B cell (primary cell): ENCODE measurements around the gene TOPAZ1. TPM values are rescaled to one million over a fixed set of nuclear protein-coding genes. Genes with fewer than 3 reads are reported as not detected.

Source experiments
- ATAC-seq: fragments of 200-7000 bp; cut with Tn5 transposase; one replicate; pipeline ENCODE4 v1.10.0; 2021; ENCODE audit warnings: low read depth, mild to moderate bottlenecking, moderate number of reproducible peaks, moderate library complexity
- CTCF ChIA-PET: fragments of 350-600 bp; sonication (Branson Sonifier 250); formaldehyde crosslinking; loops from one replicate; lab custom pipeline; 2021; ENCODE audit warnings: antibody characterized with exemption, inconsistent platforms; lab: Charles Lee
- POLR2A ChIA-PET: fragments of 350-600 bp; sonication (Branson Sonifier 250); formaldehyde crosslinking; loops from one replicate; lab custom pipeline; 2021; ENCODE audit warnings: antibody characterized with exemption; lab: Charles Lee
- DNase-seq: peaks from one replicate; pipeline ENCODE4 v3.0.0; 2013
- H2AFZ ChIP-seq: 2 replicates; pipeline ENCODE4 v1.6.1; 2012; ENCODE audit warnings: mild to moderate bottlenecking, low read depth, low read length; ENCODE audit not compliant: insufficient read depth, poor library complexity, severe bottlenecking
- H3K27ac ChIP-seq, 2 donors: 1 replicate in 1 of 2; 2 replicates in 1 of 2; pipeline ENCODE4 v1.5.1; 2012 to 2013; ENCODE audit warnings: low read length in 2 of 2, mild to moderate bottlenecking in 2 of 2, moderate library complexity in 1 of 2
- H3K27me3 ChIP-seq, 4 experiments: fragments of 200-600 bp in 1 of 4; sonication (generic) in 1 of 4; replicated peaks in 1 of 4; 1 replicate in 2 of 4; 2 replicates in 2 of 4; pipeline versions ENCODE4 v1.6.1 to v1.7.0; 2013 to 2016; ENCODE audit warnings: low read length in 3 of 4, mild to moderate bottlenecking in 2 of 4, mixed read lengths in 1 of 4, moderate library complexity in 1 of 4; ENCODE audit not compliant: insufficient read depth in 4 of 4, control insufficient read depth in 3 of 4; ENCODE audit errors: control extremely low read depth in 1 of 4
- H3K36me3 ChIP-seq, 2 experiments: replicated peaks in 1 of 2; 1 replicate in 1 of 2; 2 replicates in 1 of 2; pipeline versions ENCODE4 v1.6.1 to v1.7.1; 2013; ENCODE audit warnings: low read length in 1 of 2; ENCODE audit not compliant: insufficient read depth in 2 of 2, control insufficient read depth in 1 of 2; ENCODE audit errors: control extremely low read depth in 1 of 2, extremely low read depth in 1 of 2
- H3K4me1 ChIP-seq, 2 donors: fragments of 200-600 bp in 1 of 2; sonication (generic) in 1 of 2; 1 replicate in 1 of 2; 2 replicates in 1 of 2; pipeline versions ENCODE4 v1.5.1 to v1.6.1; 2013 to 2017; ENCODE audit warnings: low read length in 2 of 2; ENCODE audit not compliant: control insufficient read depth in 2 of 2, insufficient read depth in 2 of 2
- H3K4me2 ChIP-seq: replicated peaks from 2 replicates; pipeline ENCODE3; 2012; ENCODE audit warnings: mild to moderate bottlenecking, low read depth, low read length; ENCODE audit not compliant: poor library complexity, severe bottlenecking
- H3K4me3 ChIP-seq, 5 experiments: fragments of 200-600 bp in 1 of 5; sonication (generic) in 1 of 5; 1 replicate in 3 of 5; 2 replicates in 2 of 5; pipeline versions ENCODE4 v1.5.1 to v1.7.0; 2011 to 2016; ENCODE audit warnings: low read length in 4 of 5, mild to moderate bottlenecking in 4 of 5, low read depth in 2 of 5, control low read depth in 1 of 5, moderate library complexity in 1 of 5; ENCODE audit not compliant: insufficient read depth in 1 of 5; ENCODE audit errors: control extremely low read depth in 1 of 5, extremely low read depth in 1 of 5
- H3K79me2 ChIP-seq: fragments of 200-600 bp; sonication (generic); one replicate; pipeline ENCODE4 v1.6.0; 2016; ENCODE audit warnings: low read length; ENCODE audit not compliant: control insufficient read depth, insufficient read depth
- H3K9ac ChIP-seq: fragments of 200-600 bp; sonication (generic); 2 replicates; pipeline ENCODE4 v1.6.1; 2017; ENCODE audit warnings: mild to moderate bottlenecking, low read length, moderate library complexity
- H3K9me3 ChIP-seq, 3 donors: one replicate each; pipeline versions ENCODE4 v1.6.1 to v1.7.1; 2013; ENCODE audit warnings: low read length in 2 of 3; ENCODE audit not compliant: control insufficient read depth in 2 of 3, insufficient read depth in 1 of 3; ENCODE audit errors: control extremely low read depth in 1 of 3
- H4K20me1 ChIP-seq: 2 replicates; pipeline ENCODE4 v1.6.0; 2012; ENCODE audit warnings: mild to moderate bottlenecking, low read length; ENCODE audit not compliant: insufficient read depth, control insufficient read depth, poor library complexity, severe bottlenecking
- H3K27ac Mint-ChIP-seq: one replicate; pipeline ENCODE4 v1.8.0; 2021; ENCODE audit warnings: mixed read lengths
- H3K27me3 Mint-ChIP-seq: one replicate; pipeline ENCODE4 v1.8.0; 2021; ENCODE audit warnings: mixed read lengths
- H3K4me1 Mint-ChIP-seq: one replicate; pipeline ENCODE4 v1.8.0; 2021; ENCODE audit warnings: mixed read lengths
- H3K4me3 Mint-ChIP-seq: one replicate; pipeline ENCODE4 v1.8.0; 2021; ENCODE audit warnings: mixed read lengths
- H3K9me3 Mint-ChIP-seq: one replicate; pipeline ENCODE4 v1.8.0; 2022; ENCODE audit warnings: mixed read lengths; ENCODE audit not compliant: insufficient read depth
- EZH2 ChIP-seq: IDR thresholded peaks from 2 replicates; pipeline ENCODE4 v1.6.1; 2012; ENCODE audit warnings: borderline replicate concordance, low read depth, mild to moderate bottlenecking, moderate library complexity, low read length; ENCODE audit not compliant: insufficient read depth, poor library complexity, severe bottlenecking
- WGBS: methylation state at CpG from one replicate; pipeline ENCODE4 v1.1.5; 2013; ENCODE audit warnings: missing lambda C conversion rate; ENCODE audit not compliant: insufficient coverage; 5-methylcytosine and 5-hydroxymethylcytosine counted together
- intact Hi-C: fragments of 100-400 bp; cut with micrococcal nuclease; formaldehyde crosslinking; loops from one replicate; pipeline ENCODE4 v1.10.0; 2022
- polyA plus RNA-seq: library from polyadenylated mRNA; depleted of rRNA; stranded (reverse); fragments of >200 nt; gene quantifications from 2 replicates; pipeline ENCODE4 v1.2.3, GENCODE V29; 2012
- total RNA-seq, 2 donors: library from RNA; stranded (reverse); fragments of 120-200 nt in 1 of 2; gene quantifications; 1 replicate in 1 of 2; 2 replicates in 1 of 2; pipeline versions ENCODE4 v1.2.3 to v1.2.4, GENCODE V29; 2013 to 2022
- TF ChIP-seq, protein P1 (sequence below): fragments of 200-600 bp; IDR thresholded peaks from one replicate; pipeline ENCODE4 v1.8.0; 2022; ENCODE audit warnings: antibody characterized with exemption, mild to moderate bottlenecking

Gene TOPAZ1
- total and polyA plus RNA-seq, 2 donors (not counting 1 experiment from before 2014, with no cell fraction given), result not detected

DNA sequence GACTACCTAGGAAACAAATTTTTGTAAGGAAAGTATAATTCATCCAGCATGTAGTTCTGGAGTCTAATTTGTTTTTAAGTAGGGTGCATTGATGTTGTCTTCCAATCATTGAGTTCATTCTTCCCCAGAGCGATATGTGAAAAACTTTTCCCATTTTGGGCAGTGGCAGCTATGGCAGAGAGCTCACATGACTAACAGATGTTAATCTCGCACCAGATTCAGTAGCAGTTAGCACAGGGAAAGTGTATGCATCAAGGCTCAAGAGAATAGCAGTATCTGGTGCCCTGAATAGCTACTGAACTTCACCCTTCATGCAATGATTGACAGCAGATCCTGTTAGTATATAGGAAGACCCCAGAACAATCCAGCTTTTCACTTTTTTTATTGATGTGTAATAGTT is 50.6 kb downstream of the TOPAZ1 start:
- CTCF ChIA-PET, result no interaction called here
- H3K4me3 Mint-ChIP-seq, result no peak overlapping the region
- H3K27me3 Mint-ChIP-seq, result peaks cover 42% of the 10 kb centered on the region
- WGBS, result 100% methylated on average over 2 of the region's 2 CpGs
- Histone ChIP-seq H3K4me1 (no peaks in the 10 kb centered on the region), H3K9ac (no peak overlapping the region), H3K9me3 (no peaks in the 10 kb centered on the region), H3K79me2 (no peaks in the 10 kb centered on the region), H3K36me3 (no peaks in the 10 kb centered on the region), H4K20me1 (no peaks in the 10 kb centered on the region), H2AFZ (no peak overlapping the region), H3K27ac (no peak overlapping the region), H3K4me3 (no peak overlapping the region), H3K27me3 (peaks cover 0 to 7% (median 0%) of the 10 kb centered on the region in 4 experiments), H3K4me2 (no peak overlapping the region)
- no peaks in the 10 kb centered on the region for H3K4me1 Mint-ChIP-seq
- intact Hi-C loops, result no loop called here
- no peak for TF ChIP-seq EZH2
- TF ChIP-seq, protein P1, sequence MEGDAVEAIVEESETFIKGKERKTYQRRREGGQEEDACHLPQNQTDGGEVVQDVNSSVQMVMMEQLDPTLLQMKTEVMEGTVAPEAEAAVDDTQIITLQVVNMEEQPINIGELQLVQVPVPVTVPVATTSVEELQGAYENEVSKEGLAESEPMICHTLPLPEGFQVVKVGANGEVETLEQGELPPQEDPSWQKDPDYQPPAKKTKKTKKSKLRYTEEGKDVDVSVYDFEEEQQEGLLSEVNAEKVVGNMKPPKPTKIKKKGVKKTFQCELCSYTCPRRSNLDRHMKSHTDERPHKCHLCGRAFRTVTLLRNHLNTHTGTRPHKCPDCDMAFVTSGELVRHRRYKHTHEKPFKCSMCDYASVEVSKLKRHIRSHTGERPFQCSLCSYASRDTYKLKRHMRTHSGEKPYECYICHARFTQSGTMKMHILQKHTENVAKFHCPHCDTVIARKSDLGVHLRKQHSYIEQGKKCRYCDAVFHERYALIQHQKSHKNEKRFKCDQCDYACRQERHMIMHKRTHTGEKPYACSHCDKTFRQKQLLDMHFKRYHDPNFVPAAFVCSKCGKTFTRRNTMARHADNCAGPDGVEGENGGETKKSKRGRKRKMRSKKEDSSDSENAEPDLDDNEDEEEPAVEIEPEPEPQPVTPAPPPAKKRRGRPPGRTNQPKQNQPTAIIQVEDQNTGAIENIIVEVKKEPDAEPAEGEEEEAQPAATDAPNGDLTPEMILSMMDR, result no peak
- H3K27ac Mint-ChIP-seq, result no peak overlapping the region
- H3K9me3 Mint-ChIP-seq, result no peaks in the 10 kb centered on the region
- no peak for ATAC-seq
- POLR2A ChIA-PET, result no interaction called here
- no peak for DNase-seq

DNA sequence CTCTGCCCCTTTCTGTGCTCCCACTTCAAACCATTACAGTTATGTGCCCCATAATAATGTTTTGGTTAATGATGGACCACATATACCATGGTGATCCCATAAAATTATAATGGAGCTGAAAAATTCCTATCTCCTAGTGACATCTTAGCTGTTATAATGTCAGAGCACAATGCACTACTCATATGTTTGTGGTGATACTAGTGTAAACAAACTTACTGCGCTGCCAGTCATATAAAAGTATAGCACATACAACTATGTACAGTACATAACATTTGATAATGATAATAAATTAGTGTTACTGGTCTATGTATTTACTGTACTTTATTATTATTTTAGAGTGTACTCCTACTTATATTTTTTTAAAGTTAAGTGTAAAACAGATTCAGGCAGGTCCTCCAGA is 51.3 kb downstream of the TOPAZ1 start:
- no peaks in the 10 kb centered on the region for H3K9me3 ChIP-seq
- H3K27me3 ChIP-seq, result peaks cover 0 to 7% (median 0%) of the 10 kb centered on the region in 4 experiments
- H3K79me2 ChIP-seq, result no peaks in the 10 kb centered on the region
- H3K9ac ChIP-seq, result no peak overlapping the region
- WGBS, result no CpG with 5 or more reads among the region's 1 CpG
- no peak for TF ChIP-seq EZH2
- TF ChIP-seq, protein P1, result no peak
- POLR2A ChIA-PET, result no interaction called here
- Mint-ChIP-seq H3K9me3 (no peaks in the 10 kb centered on the region), H3K27me3 (peaks cover 46% of the 10 kb centered on the region), H3K27ac (no peak overlapping the region), H3K4me1 (no peaks in the 10 kb centered on the region), H3K4me3 (no peak overlapping the region)
- intact Hi-C loops, result no loop called here
- H3K27ac ChIP-seq, result no peak overlapping the region
- H3K4me2 ChIP-seq, result no peak overlapping the region
- ATAC-seq, result no peak
- H2AFZ ChIP-seq, result no peak overlapping the region
- no peak overlapping the region for H3K4me3 ChIP-seq
- no peaks in the 10 kb centered on the region for H3K4me1 ChIP-seq
- no peak for DNase-seq
- H3K36me3 ChIP-seq, result no peaks in the 10 kb centered on the region
- CTCF ChIA-PET, result no interaction called here
- no peaks in the 10 kb centered on the region for H4K20me1 ChIP-seq
